Effector CD4-positive, alpha-beta T cell (primary cell): Measurements from ENCODE around the gene NFKBIZ.
"Not testable (repeated sequence)": the region's sequence is repeated elsewhere in the genome, so short reads cannot be mapped to it uniquely, and the experiment has no call there.

ENCODE experiments used
- DNase-seq: peaks from one replicate; pipeline ENCODE4 v3.0.0-alpha.2; 2020

NFKBIZ gene

GRCh38 chr3:101851072-101851770 is 1.9 kb downstream of the NFKBIZ start:
- no peak for DNase-seq

- DNase-seq = no peak
These were observed 2.8 kb downstream of the NFKBIZ start for GRCh38 chr3:101851850-101852714.

- DNase-seq = no peak
These were observed 3.9 kb downstream of the NFKBIZ start for GRCh38 chr3:101852983-101853840.

DNA sequence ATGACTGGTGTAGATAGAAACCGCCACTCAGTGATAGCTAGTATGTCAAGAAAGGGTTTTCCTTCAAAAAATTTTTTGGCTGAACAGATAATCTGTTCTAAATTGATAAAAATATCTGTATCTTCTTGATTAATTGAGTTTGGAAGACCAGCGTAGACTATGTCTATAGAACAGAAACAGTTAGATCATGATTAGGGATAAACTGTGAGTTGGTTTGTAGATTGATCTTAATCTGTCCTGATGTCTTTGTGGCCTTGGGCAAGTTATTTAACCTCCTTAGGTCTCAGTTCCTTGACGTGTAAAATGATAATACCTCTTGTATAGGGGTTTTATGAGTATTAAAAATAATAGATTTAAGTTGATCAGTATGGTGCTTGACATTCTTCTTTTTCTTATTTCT is 4.7 kb downstream of the NFKBIZ start:
- DNase-seq = no peak

DNA sequence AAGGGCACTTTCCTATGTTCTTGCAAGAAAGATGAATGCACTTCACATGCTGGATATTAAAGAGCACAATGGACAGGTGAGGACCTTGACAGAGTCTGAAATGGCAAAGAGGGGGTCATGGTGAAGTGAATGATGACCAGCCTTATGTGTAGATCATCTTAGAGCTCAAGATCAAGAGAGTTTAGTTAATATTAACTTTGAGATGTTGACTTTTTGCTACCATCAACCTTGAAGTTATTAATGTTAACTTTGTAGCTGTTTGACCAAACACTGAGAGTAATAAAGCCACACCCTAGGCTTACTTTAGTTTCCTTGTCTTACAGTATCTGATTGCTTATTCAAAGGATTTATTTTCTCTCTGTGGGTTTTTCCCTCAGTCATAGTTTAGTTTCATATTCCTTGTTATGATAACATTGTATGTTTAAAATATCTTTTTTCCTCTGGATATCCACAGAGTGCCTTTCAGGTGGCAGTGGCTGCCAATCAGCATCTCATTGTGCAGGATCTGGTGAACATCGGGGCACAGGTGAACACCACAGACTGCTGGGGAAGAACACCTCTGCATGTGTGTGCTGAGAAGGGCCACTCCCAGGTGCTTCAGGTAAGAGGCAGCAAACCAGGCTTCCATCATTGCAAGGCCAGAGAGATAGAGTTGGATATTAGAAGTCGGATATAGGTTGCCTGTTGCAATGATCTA is 5.4 kb downstream of the NFKBIZ start:
- no peak for DNase-seq

DNA sequence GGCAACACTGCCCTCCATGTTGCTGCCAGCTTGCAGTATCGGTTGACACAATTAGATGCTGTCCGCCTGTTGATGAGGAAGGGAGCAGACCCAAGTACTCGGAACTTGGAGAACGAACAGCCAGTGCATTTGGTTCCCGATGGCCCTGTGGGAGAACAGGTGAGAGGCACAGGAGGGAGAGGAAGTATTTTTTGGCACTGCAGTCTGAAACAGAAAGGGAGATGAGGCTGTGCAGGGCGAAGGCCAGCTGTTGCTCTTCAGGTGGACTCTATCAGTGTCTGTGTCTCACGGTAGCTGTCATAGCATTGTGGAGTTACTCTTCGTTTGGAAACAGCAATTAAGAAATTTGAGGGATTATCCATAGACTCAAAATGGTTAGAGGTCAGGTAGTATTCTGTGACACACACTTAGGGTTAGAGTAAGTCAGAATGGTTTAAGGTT is 8.0 kb downstream of the NFKBIZ start:
- DNase-seq = no peak

DNA sequence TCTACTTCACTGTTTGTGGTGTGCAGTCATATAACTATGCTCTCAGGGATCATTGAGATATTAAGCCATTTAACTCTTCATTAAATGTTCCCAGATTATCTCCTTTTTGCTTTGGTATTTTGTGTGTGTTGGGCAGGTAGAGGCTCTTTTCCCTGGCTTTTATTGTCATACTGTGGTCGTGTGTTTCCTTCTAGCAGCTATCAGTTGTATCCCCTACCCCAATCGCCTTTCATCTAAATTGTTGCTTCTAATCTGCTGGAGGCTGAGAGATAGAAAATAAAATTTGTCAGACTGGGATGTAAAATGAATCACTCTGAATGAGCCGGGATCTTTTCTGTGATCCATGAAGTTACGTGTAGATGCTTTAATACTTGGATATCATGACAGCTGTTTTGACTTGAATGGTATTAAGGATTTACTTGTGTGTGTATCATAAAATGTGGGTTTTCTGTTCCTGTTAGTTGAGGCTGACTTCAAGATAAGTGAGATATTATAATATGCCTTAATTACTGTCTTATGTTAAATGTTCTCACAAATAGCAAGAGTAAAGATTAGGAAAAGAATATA is 9.2 kb downstream of the NFKBIZ start:
- no peak for DNase-seq

- no peak for DNase-seq
These were observed 10.7 kb downstream of the NFKBIZ start for GRCh38 chr3:101859882-101860448.

DNA sequence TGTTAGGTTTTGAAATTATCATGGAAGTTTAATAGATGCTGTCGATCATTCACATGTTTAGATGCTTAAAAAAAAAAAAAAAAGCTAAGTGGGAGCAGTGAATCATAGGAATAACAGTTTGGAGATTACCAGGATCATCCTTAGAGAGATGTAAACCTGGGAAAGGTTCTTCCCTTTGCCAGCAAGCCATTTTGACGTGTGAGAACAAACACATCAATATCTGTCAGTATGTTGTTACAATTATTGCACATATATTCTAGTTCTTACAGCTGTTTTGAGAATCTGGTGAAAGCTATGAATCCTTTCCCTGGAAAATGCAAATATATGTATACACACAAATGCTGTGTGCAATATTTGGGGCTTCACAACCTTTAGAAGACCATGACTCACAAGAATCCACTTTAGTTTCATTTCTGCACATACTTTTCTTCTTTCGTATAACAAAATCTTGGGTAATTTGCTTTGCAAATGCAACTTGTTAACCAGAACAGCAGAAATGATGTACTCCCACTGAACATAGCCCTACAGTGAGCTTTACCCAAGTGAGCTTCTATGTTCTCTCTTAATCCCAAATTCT is 12.0 kb downstream of the NFKBIZ start:
- no peak for DNase-seq

DNA sequence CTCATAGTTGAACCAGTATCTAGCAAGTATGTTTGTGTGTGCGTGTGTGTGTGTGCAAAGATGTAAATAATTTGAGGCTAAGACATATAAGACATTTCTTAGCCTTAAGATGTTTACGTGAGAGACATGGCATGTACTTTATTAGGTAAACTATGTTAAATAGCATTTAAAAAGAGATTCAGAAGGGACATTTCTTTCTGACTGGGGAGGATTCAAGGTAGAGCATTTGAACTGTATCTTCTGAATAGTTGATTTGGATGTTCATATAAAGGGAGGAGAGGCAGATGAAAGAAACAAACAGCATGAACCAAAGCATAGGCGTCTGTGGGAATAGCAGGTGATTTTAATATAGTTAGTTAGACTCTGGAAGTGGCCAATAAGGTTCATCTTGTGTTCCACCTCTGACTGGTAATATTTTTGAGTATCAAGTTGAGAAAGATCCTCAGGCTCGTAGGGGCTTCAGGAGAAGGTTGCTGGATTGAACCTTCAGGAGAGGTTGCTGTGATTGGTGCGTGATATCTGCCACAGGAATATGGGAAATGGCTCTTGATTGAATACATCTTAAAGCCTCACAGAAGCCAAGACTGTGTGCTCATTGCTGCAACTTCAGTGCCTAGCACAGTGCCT is 12.6 kb downstream of the NFKBIZ start:
- DNase-seq = no peak

DNA sequence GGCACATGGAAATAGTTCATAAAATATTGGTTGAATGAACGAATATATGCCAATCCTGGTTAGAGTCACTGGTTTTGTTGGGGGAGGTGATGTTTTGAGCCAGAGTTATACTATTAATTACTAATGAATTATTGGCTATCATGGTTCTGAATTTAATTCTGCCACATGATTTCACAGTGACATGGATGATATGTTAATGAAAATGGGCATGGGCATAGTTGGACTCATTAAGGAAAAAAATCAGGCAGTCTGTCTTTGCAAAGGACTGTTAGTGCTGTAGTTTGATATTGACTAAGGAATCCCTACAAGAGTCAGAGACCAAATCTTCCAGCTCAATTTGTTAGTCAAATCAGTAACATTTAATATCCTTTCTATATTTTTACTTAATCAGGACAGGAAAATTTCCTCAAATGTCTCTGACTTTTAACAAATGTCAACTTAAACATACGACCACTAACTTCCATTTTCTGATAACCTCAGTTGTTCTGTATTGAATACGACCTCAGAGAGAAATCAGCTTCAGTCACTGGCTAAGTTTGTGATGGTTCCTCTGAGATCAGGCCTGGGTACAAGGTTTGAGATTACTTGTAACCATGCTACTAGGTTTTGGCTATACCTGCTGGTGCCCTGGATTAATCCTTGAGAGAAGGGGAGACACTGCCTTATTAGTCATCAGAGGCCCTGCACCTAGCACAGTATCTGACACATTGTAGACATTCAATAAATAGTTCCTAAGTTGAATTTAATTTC is 13.3 kb downstream of the NFKBIZ start:
- DNase-seq = no peak

- not testable (repeated sequence) for DNase-seq
These were observed 15.6 kb downstream of the NFKBIZ start for GRCh38 chr3:101864926-101865325.

DNA sequence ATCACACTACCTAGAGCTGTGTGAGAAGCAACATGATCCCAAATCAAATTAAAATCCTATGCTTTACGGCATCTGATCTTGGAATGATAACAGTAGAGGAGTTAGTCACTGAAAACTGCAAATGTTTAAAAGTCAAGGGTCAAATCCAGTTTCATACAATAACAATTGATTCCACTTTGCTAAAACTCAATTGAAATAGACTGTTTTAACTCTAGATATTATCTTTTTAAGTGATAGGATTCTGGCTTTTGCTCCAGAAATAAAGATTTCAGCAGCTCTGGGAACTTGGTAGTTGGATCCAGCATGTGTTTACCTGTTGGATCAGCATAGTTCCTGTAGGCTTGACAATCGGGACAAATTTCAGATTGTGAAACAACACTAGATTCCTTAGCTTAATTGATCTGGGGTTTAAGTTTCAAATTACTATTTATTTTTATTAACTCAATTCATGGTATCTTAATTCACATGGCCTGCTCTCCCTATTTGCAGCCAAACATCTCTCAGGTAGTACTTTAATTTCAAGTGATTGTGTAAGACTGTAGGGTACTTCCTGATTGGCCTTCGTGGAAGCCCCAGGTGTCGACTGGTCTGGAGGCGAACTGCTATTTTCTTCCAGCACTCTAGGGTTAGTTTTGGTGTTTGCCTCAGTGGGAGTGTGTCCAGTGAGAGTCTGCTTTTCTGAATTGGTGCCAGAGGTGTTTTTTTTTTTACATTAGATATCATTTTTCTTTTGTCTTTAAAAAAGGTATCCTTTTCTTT is 16.6 kb downstream of the NFKBIZ start:
- DNase-seq = no peak

DNA sequence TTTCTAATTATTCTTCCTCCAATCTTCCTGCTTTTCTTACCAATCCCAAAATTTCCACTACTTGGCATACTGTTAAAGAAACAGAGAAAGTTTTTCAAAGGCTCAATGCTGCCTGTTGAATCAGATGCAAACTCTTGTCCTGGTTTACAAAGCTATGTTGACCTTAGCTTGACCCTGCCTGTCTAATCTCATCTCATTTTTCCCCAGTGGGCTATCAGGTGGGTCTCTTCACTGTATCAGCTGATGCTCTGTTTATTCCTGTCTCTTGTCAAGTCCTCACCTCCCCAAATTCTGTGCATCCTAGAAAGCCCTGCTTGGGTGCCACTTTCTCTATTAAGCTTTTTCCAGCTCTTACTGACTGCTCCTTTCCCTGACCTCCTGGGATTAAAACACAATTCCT is 18.2 kb downstream of the NFKBIZ start:
- DNase-seq = no peak

- no peak for DNase-seq
These were observed 18.7 kb downstream of the NFKBIZ start for GRCh38 chr3:101867996-101868395.

DNA sequence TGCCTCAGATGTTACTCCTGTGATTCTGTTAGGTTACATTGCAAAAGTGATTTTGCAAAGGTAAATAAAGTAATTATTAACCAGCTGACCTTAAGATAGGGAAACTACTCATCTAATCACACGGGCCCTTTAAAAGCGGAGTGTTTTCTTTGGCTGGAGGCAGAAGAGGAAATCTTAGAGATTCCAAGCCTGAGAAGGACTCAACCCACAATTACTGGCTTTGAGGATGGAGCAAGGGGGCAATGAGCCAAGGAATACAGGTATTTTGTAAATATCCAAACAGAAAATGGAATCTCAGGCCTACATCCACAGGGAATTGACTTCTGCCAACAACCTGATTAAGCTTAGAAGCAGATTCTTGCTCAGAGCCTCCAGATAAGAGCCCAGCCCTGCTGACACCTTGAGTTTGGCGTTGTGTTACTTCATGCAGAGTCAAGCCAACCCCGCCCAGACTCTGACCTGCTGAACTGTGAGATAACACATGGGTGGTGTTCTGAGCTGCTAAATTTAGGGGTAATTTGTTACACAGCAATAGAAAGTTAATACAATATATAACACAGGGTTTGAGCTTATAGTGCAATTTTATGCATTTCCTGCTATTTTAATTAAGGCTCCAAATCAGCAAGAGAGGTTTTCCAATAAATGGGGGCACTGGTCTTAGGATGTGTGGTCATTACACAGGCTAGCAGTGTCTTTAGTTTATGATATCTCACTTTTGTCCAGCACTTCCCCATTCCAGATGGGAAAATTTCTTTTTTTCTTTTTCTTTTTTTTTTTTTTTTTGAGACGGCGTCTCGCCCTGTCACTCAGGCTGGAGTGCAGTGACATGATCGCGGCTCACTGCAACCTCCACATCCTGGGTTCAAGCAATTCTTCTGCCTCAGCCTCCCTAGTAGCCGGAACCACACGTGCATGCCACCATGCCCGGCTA is 19.5 kb downstream of the NFKBIZ start:
- no peak for DNase-seq

- DNase-seq = no peak
These were observed 20.8 kb downstream of the NFKBIZ start for GRCh38 chr3:101870138-101870537.

DNA sequence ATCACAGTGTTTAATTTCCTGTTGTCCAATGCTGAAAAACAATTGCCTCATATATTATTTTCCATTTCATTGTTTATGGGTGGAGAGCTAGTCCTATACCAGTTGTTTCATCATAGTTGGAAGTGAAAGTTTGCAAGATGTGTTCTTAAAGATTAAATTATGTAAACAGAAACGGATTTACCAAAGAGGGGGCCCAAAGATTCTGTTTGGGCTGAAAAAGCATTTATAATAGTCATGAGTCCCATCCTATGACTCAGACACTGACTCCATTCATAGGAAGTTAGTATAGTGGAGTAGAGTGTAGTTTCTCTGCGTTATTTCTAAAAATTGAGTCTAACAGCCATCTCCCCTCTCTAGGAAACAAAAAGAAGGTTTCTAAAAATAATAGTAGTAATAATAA is 24.3 kb downstream of the NFKBIZ start:
- DNase-seq = no peak
